ENCODE measurements around the gene COL9A1. TPM values are rescaled to one million over a fixed set of nuclear protein-coding genes. Genes with fewer than 3 reads are reported as not detected.

Gene COL9A1
- total RNA-seq, 3 donors from 2014 or later (not counting 1 experiment from before 2014, with no cell fraction given), result not detected

DNA sequence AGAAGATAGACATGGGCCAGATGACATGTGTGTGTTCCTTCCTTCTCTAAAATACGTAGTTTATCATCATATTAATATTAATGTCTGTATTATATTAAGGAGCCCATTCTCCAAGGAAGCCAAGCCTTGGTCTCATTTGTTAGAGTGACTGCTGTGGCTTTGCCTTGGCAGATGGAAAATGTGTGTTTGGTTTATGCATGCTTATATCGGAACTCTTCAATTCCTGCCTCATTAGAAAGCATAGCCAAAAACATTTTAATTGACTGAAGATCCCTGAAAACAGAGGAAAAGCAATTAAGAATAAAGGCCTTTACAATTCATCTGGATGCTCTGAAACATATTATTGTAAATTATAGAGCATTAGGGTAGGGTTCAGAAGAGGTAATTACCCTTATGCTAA is 106.4 kb downstream of the COL9A1 start:
- TF ChIP-seq, protein P1, sequence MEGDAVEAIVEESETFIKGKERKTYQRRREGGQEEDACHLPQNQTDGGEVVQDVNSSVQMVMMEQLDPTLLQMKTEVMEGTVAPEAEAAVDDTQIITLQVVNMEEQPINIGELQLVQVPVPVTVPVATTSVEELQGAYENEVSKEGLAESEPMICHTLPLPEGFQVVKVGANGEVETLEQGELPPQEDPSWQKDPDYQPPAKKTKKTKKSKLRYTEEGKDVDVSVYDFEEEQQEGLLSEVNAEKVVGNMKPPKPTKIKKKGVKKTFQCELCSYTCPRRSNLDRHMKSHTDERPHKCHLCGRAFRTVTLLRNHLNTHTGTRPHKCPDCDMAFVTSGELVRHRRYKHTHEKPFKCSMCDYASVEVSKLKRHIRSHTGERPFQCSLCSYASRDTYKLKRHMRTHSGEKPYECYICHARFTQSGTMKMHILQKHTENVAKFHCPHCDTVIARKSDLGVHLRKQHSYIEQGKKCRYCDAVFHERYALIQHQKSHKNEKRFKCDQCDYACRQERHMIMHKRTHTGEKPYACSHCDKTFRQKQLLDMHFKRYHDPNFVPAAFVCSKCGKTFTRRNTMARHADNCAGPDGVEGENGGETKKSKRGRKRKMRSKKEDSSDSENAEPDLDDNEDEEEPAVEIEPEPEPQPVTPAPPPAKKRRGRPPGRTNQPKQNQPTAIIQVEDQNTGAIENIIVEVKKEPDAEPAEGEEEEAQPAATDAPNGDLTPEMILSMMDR (IDR thresholded peaks at IDR 0.05), result no peak
- no peak overlapping the region for H3K27ac ChIP-seq (ENCODE audit: low read length)
- H3K4me3 Mint-ChIP-seq, result no peak overlapping the region
- H3K9me3 ChIP-seq (ENCODE audit: control insufficient read depth, insufficient read depth, low read length), result no peaks in the 10 kb centered on the region
- no peaks in the 10 kb centered on the region for H3K36me3 Mint-ChIP-seq
- WGBS (ENCODE audit: insufficient coverage), result no CpG with 5 or more reads among the region's 2 CpGs
- H3K4me1 ChIP-seq (ENCODE audit: control insufficient read depth, insufficient read depth, low read length), result no peaks in the 10 kb centered on the region
- H3K9me3 Mint-ChIP-seq, result peaks cover 2 to 4% of the 10 kb centered on the region in 2 donors
- H3K27me3 ChIP-seq (ENCODE audit: control insufficient read depth, insufficient read depth, low read length), result no peaks in the 10 kb centered on the region
- H3K27ac Mint-ChIP-seq, result no peak overlapping the region
- DNase-seq (no peak), ATAC-seq (no peak)
- no peaks in the 10 kb centered on the region for H3K27me3 Mint-ChIP-seq (ENCODE audit: low read depth in 2 of 2)
- H3K36me3 ChIP-seq (ENCODE audit: control insufficient read depth, insufficient read depth, low read length), result no peaks in the 10 kb centered on the region
- H3K4me1 Mint-ChIP-seq, result no peaks in the 10 kb centered on the region
- intact Hi-C loops (cut with micrococcal nuclease), result no loop called here
- no peak overlapping the region for H3K4me3 ChIP-seq (ENCODE audit: low read length)

DNA sequence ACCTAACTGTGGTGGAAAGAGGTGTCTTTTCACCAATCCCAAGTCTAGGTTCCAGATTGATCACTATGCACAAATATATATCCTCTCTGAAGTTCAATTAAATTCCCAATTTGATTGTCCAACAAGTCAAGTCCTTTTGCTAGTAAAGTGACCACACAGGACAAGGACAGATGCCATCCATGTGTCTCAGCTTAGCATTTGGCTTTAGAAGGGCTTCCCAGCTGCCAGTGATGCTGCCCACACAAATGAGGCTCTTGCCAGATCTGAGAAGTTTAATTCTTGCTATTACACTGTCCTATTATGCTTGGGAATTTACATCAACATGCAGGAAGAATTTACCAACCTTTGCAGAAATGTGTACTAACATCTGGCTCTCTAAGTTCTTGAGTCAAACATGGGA is 108.5 kb downstream of the COL9A1 start:
- Mint-ChIP-seq H3K4me3 (no peak overlapping the region), H3K4me1 (no peaks in the 10 kb centered on the region), H3K27ac (no peak overlapping the region), H3K36me3 (no peaks in the 10 kb centered on the region), H3K9me3 (peaks cover 2 to 4% of the 10 kb centered on the region in 2 donors), H3K27me3 (ENCODE audit: low read depth in 2 of 2) (no peaks in the 10 kb centered on the region)
- Histone ChIP-seq H3K36me3 (ENCODE audit: control insufficient read depth, insufficient read depth, low read length) (no peaks in the 10 kb centered on the region), H3K9me3 (ENCODE audit: control insufficient read depth, insufficient read depth, low read length) (no peaks in the 10 kb centered on the region), H3K4me3 (ENCODE audit: low read length) (no peak overlapping the region), H3K27me3 (ENCODE audit: control insufficient read depth, insufficient read depth, low read length) (no peaks in the 10 kb centered on the region), H3K4me1 (ENCODE audit: control insufficient read depth, insufficient read depth, low read length) (no peaks in the 10 kb centered on the region), H3K27ac (ENCODE audit: low read length) (no peak overlapping the region)
- DNase-seq (no peak), ATAC-seq (no peak)
- TF ChIP-seq, protein P1 (IDR thresholded peaks at IDR 0.05), result no peak
- intact Hi-C loops (cut with micrococcal nuclease), result no loop called here

DNA sequence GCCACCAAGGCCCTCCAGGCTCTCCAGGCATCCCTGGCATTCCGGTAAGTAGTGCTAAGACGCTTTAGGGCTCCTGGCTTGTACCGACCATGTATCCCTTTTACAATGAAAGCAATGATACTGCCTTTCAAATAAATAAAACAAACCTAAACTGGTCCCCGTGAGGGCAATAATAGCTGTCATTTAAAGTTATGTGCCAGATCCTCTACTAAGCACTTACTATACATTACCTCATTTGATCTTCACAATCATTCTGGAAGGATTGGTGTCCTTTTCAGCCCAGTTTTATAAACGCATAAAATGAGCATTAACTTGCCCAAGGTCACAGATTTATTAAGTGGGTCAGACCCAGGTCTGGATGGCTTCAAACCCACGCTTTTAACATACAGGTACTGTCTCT is 114.7 kb downstream of the COL9A1 start:
- ATAC-seq, result no peak

DNA sequence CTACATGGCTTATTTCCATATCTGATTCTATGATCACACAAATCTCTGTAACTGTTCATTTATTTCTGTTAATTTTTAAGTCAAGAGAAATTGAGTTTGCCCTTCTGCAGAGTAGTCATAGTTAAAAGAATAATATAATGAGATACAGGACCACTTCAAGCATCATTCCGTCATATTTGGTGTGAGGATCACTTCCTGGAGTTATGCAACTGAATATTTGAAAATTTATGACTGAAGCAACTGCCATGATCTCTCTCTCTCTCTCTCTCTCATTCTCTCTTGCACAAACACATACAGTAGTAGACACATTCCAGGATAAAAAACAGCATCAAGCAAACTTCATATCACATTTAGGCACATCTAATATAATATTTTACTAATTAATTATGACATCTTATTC is 116.4 kb downstream of the COL9A1 start:
- TF ChIP-seq, protein P1 (IDR thresholded peaks at IDR 0.05), result no peak
- no peak overlapping the region for H3K27ac ChIP-seq (ENCODE audit: low read length)
- Mint-ChIP-seq H3K27ac (no peak overlapping the region), H3K27me3 (ENCODE audit: low read depth in 2 of 2) (no peaks in the 10 kb centered on the region), H3K36me3 (no peaks in the 10 kb centered on the region), H3K4me3 (no peak overlapping the region), H3K4me1 (no peaks in the 10 kb centered on the region), H3K9me3 (peaks cover 0 to 2% of the 10 kb centered on the region in 2 donors)
- WGBS (ENCODE audit: insufficient coverage), result no CpG with 5 or more reads among the region's 1 CpG
- intact Hi-C loops (cut with micrococcal nuclease), result no loop called here
- H3K36me3 ChIP-seq (ENCODE audit: control insufficient read depth, insufficient read depth, low read length), result no peaks in the 10 kb centered on the region
- H3K4me1 ChIP-seq (ENCODE audit: control insufficient read depth, insufficient read depth, low read length), result no peaks in the 10 kb centered on the region
- no peak for DNase-seq
- no peaks in the 10 kb centered on the region for H3K27me3 ChIP-seq (ENCODE audit: control insufficient read depth, insufficient read depth, low read length)
- no peak overlapping the region for H3K4me3 ChIP-seq (ENCODE audit: low read length)
- ATAC-seq, result no peak
- H3K9me3 ChIP-seq (ENCODE audit: control insufficient read depth, insufficient read depth, low read length), result no peaks in the 10 kb centered on the region

More for the DNA sequence above, 114.7 kb downstream of the COL9A1 start:
- Histone ChIP-seq H3K36me3 (ENCODE audit: control insufficient read depth, insufficient read depth, low read length) (no peaks in the 10 kb centered on the region), H3K27me3 (ENCODE audit: control insufficient read depth, insufficient read depth, low read length) (no peaks in the 10 kb centered on the region), H3K4me3 (ENCODE audit: low read length) (no peak overlapping the region), H3K27ac (ENCODE audit: low read length) (no peak overlapping the region), H3K9me3 (ENCODE audit: control insufficient read depth, insufficient read depth, low read length) (no peaks in the 10 kb centered on the region), H3K4me1 (ENCODE audit: control insufficient read depth, insufficient read depth, low read length) (no peaks in the 10 kb centered on the region)
- intact Hi-C loops (cut with micrococcal nuclease), result no loop called here
- no peak for DNase-seq
- H3K4me1 Mint-ChIP-seq, result no peaks in the 10 kb centered on the region
- no peaks in the 10 kb centered on the region for H3K27me3 Mint-ChIP-seq (ENCODE audit: low read depth in 2 of 2)
- H3K9me3 Mint-ChIP-seq, result peaks cover 2 to 6% of the 10 kb centered on the region in 2 donors
- WGBS (ENCODE audit: insufficient coverage), result 88% methylated on average over 6 of the region's 6 CpGs
- TF ChIP-seq, protein P1 (IDR thresholded peaks at IDR 0.05), result no peak
- no peak overlapping the region for H3K27ac Mint-ChIP-seq
- H3K4me3 Mint-ChIP-seq, result no peak overlapping the region
- no peaks in the 10 kb centered on the region for H3K36me3 Mint-ChIP-seq
